Activated CD4-positive, alpha-beta T cell treated with anti-CD3 and anti-CD28 coated beads, Interleukin-2, amount 10 ng/mL, durations not matched to agents 7 days and 5 days (primary cell): ENCODE data around the gene PSD2. TPM values are rescaled to one million over a fixed set of nuclear protein-coding genes. Genes with fewer than 3 reads are reported as not detected.

ENCODE experiments used
- CTCF ChIA-PET: fragments of 350-600 bp; sonication (Branson Sonifier 250); formaldehyde crosslinking; loops from one replicate; lab custom pipeline; 2021; ENCODE audit warnings: antibody characterized with exemption; lab: Charles Lee
- POLR2A ChIA-PET: fragments of 350-600 bp; sonication (Branson Sonifier 250); formaldehyde crosslinking; loops from one replicate; lab custom pipeline; 2021; ENCODE audit warnings: antibody characterized with exemption; lab: Charles Lee
- DNase-seq: peaks from one replicate; pipeline ENCODE4 v3.0.0-alpha.2; 2020
- H3K27ac Mint-ChIP-seq: one replicate; pipeline ENCODE4 v1.8.0; 2021; ENCODE audit warnings: mild to moderate bottlenecking, moderate library complexity, mixed read lengths
- H3K27me3 Mint-ChIP-seq: one replicate; pipeline ENCODE4 v1.8.0; 2021; ENCODE audit warnings: mixed read lengths
- H3K36me3 Mint-ChIP-seq: one replicate; pipeline ENCODE4 v1.8.0; 2021; ENCODE audit warnings: low read depth, mixed read lengths
- H3K4me1 Mint-ChIP-seq: one replicate; pipeline ENCODE4 v1.8.0; 2021; ENCODE audit warnings: mixed read lengths
- H3K4me3 Mint-ChIP-seq: one replicate; pipeline ENCODE4 v1.8.0; 2021; ENCODE audit warnings: mild to moderate bottlenecking, moderate library complexity, mixed read lengths
- H3K9me3 Mint-ChIP-seq: one replicate; pipeline ENCODE4 v1.8.0; 2021; ENCODE audit warnings: mixed read lengths
- total RNA-seq, 2 experiments: library from RNA; stranded (reverse); gene quantifications; one replicate each; pipeline ENCODE4 v1.2.3, GENCODE V29; 2021

PSD2 gene
- total RNA-seq, 2 experiments from 2014 or later, result not detected

- H3K27ac Mint-ChIP-seq, result no peak overlapping the region
- H3K36me3 Mint-ChIP-seq, result no peaks in the 10 kb centered on the region
- ChIA-PET POLR2A (interaction anchor here (0.6 kb wide), 1 partner anchor 116 kb away, joined by 3 read pairs; no protein-coding TSS in a partner anchor), CTCF (interaction anchor here (0.6 to 2.2 kb wide), 6 partner anchors 10 to 172 kb away, joined by 3 to 10 read pairs (median 5); no protein-coding TSS in a partner anchor)
- DNase-seq, result no peak
- H3K4me3 Mint-ChIP-seq, result no peak overlapping the region
- H3K4me1 Mint-ChIP-seq, result peaks cover 3% of the 10 kb centered on the region
- H3K27me3 Mint-ChIP-seq, result peaks cover 56% of the 10 kb centered on the region
- no peaks in the 10 kb centered on the region for H3K9me3 Mint-ChIP-seq
These were observed 3.3 kb downstream of the PSD2 start for GRCh38 chr5:139798883-139799282.

GRCh38 chr5:139799359-139799758, 3.8 kb downstream of the PSD2 start:
- POLR2A ChIA-PET, result interaction anchor here (0.6 kb wide), 1 partner anchor 115 kb away, joined by 3 read pairs; no protein-coding TSS in a partner anchor
- Mint-ChIP-seq H3K4me1 (peaks cover under 1% of the 10 kb centered on the region), H3K9me3 (no peaks in the 10 kb centered on the region), H3K27me3 (peaks cover 51% of the 10 kb centered on the region), H3K4me3 (no peak overlapping the region), H3K27ac (no peak overlapping the region), H3K36me3 (no peaks in the 10 kb centered on the region)
- CTCF ChIA-PET, result interaction anchor here (1.2 to 1.7 kb wide), 4 partner anchors 11 to 169 kb away, joined by 4 to 7 read pairs (median 5); no protein-coding TSS in a partner anchor
- DNase-seq, result no peak

- no peak overlapping the region for H3K4me3 Mint-ChIP-seq
- no peaks in the 10 kb centered on the region for H3K36me3 Mint-ChIP-seq
- H3K4me1 Mint-ChIP-seq, result no peaks in the 10 kb centered on the region
- H3K27ac Mint-ChIP-seq, result no peak overlapping the region
- no peaks in the 10 kb centered on the region for H3K9me3 Mint-ChIP-seq
- peaks cover 18% of the 10 kb centered on the region for H3K27me3 Mint-ChIP-seq
- ChIA-PET CTCF (no interaction called here), POLR2A (no interaction called here)
- no peak for DNase-seq
These were observed 8.4 kb downstream of the PSD2 start for GRCh38 chr5:139803978-139804377.

DNA sequence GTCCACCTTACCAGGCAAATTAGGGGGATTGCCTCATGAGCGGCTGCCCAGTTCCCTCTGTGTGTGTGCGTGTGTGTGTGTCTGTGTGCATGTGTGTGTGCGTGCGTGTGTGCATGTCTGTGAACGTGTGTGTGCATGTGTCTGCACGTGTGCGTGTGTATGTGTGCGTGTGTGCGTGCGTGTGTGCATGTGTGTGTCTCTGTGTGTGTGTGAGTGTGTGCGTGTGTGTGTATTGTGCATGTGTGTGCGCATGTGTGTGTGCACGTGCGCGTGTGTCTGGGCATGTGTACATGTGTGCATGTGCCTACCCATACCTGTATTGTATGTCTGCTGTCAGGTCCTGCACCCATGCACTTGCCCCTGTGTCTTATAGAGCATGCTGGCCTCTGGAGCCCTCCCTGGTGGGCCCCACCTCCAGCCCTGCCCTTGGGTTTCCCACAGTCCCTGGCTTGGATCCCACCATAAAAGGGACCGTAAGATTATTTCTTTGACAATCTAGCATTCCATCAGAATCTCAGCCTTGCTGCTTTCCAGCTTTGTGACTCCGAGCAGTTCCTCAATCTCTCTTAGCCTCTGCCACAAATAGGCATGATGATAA, 9.3 kb downstream of the PSD2 start:
- no peak for DNase-seq
- ChIA-PET POLR2A (interaction anchor here (0.6 kb wide), 1 partner anchor 9 kb away, joined by 3 read pairs; no protein-coding TSS in a partner anchor), CTCF (interaction anchor here (1.6 kb wide), 1 partner anchor 18 kb away, joined by 4 read pairs; no protein-coding TSS in a partner anchor)
- Mint-ChIP-seq H3K27ac (no peak overlapping the region), H3K27me3 (peaks cover 10% of the 10 kb centered on the region), H3K4me1 (no peaks in the 10 kb centered on the region), H3K9me3 (no peaks in the 10 kb centered on the region), H3K36me3 (no peaks in the 10 kb centered on the region), H3K4me3 (no peak overlapping the region)

GRCh38 chr5:139805545-139805944, 9.9 kb downstream of the PSD2 start:
- H3K27ac Mint-ChIP-seq, result no peak overlapping the region
- no peaks in the 10 kb centered on the region for H3K9me3 Mint-ChIP-seq
- no peak overlapping the region for H3K4me3 Mint-ChIP-seq
- POLR2A ChIA-PET, result interaction anchor here (0.6 kb wide), 1 partner anchor 9 kb away, joined by 3 read pairs; no protein-coding TSS in a partner anchor
- H3K36me3 Mint-ChIP-seq, result no peaks in the 10 kb centered on the region
- CTCF ChIA-PET, result interaction anchor here (1.4 to 1.6 kb wide), 2 partner anchors 18 to 40 kb away, joined by 3 to 4 read pairs; no protein-coding TSS in a partner anchor
- no peaks in the 10 kb centered on the region for H3K4me1 Mint-ChIP-seq
- peaks cover 10% of the 10 kb centered on the region for H3K27me3 Mint-ChIP-seq
- no peak for DNase-seq

- Mint-ChIP-seq H3K9me3 (no peaks in the 10 kb centered on the region), H3K4me1 (no peaks in the 10 kb centered on the region), H3K36me3 (no peaks in the 10 kb centered on the region), H3K27ac (no peak overlapping the region), H3K4me3 (no peak overlapping the region), H3K27me3 (peaks cover 10% of the 10 kb centered on the region)
- POLR2A ChIA-PET, result no interaction called here
- no peak for DNase-seq
- CTCF ChIA-PET, result interaction anchor here (1.2 to 1.6 kb wide), 3 partner anchors 14 to 41 kb away, joined by 3 to 4 read pairs (median 3); no protein-coding TSS in a partner anchor
These were observed 10.5 kb downstream of the PSD2 start for GRCh38 chr5:139806111-139806510.

DNA sequence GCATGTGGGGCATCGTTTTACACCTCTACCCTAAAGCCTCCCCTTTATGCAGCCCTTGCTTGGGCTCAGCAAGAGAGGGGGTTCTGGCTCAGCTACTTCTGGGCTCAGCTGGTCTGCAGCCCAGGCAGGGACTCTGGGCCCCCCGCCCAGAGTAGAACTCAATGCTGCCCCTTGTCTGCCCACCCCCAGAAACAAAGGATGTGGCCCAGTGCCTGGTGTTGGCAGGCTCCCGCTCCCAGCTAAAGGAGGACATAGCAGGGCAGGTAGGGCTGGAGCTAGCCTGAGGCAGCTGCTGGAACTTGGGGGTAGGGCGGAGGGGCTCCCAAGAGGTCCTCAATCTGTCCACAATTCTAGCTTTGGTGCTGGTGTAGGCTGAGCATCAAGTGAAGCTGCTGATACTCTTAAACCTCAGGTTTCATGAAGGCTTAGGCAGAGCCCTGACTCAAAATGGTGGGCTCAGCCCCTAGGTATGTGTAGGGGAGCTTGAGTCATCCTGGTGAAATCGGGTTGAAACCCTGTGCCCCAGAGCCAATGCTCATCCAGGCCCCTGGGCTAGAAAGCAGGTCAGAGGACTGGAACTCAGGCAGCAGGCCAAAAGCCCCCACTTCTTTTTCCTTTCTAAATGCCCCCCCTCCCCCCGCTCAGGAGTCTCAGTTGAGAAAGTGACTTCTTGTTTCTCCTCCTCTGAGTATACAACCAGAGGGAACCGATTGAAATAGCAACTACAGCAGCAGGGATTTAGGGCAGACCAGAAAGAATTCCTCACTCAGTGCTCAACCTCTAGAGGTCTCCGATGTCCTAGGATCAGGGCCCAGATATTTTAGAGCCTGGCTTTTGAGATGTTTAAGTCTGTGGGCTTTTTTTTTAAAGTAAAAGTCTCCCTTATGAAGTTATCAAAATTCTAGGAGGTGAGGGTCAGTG, 11.4 kb downstream of the PSD2 start:
- DNase-seq, result no peak
- CTCF ChIA-PET, result interaction anchor here (1.2 to 1.6 kb wide), 4 partner anchors 15 to 42 kb away, joined by 3 to 4 read pairs (median 4); no protein-coding TSS in a partner anchor
- no peaks in the 10 kb centered on the region for H3K9me3 Mint-ChIP-seq
- H3K4me3 Mint-ChIP-seq, result no peak overlapping the region
- H3K36me3 Mint-ChIP-seq, result no peaks in the 10 kb centered on the region
- no peaks in the 10 kb centered on the region for H3K4me1 Mint-ChIP-seq
- POLR2A ChIA-PET, result no interaction called here
- H3K27me3 Mint-ChIP-seq, result peaks cover under 1% of the 10 kb centered on the region
- no peak overlapping the region for H3K27ac Mint-ChIP-seq

DNA sequence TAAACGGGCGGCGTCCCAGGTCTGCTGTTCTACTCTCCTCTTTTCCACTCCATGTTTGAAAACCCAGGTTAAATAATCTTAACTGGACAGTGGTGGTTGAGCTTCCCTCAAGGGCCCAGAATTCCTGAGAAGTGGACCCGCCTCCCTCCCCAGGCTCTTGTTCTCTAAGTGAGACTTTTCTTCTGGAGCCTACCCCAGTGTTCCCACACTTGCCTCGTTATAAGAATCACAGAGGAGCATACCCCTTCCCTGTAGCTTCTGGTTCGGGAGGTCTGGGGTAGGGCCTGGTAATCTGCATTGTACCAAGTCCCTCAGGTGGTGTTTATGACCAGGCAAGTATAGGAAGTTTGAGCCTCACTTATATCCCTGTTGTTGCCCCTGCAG, 12.0 kb downstream of the PSD2 start:
- DNase-seq, result no peak
- no peaks in the 10 kb centered on the region for H3K9me3 Mint-ChIP-seq
- ChIA-PET POLR2A (no interaction called here), CTCF (interaction anchor here (1.3 kb wide), 1 partner anchor 42 kb away, joined by 4 read pairs; no protein-coding TSS in a partner anchor)
- no peak overlapping the region for H3K27ac Mint-ChIP-seq
- no peaks in the 10 kb centered on the region for H3K36me3 Mint-ChIP-seq
- no peaks in the 10 kb centered on the region for H3K4me1 Mint-ChIP-seq
- no peak overlapping the region for H3K4me3 Mint-ChIP-seq
- H3K27me3 Mint-ChIP-seq, result no peaks in the 10 kb centered on the region

GRCh38 chr5:139808481-139809330, 13.1 kb downstream of the PSD2 start:
- no peaks in the 10 kb centered on the region for H3K4me1 Mint-ChIP-seq
- CTCF ChIA-PET, result no interaction called here

GRCh38 chr5:139809331-139809810, 13.8 kb downstream of the PSD2 start:
- H3K27me3 Mint-ChIP-seq, result no peaks in the 10 kb centered on the region
- ChIA-PET POLR2A (no interaction called here), CTCF (no interaction called here)
- no peak for DNase-seq
- no peak overlapping the region for H3K27ac Mint-ChIP-seq
- no peaks in the 10 kb centered on the region for H3K9me3 Mint-ChIP-seq
- no peaks in the 10 kb centered on the region for H3K36me3 Mint-ChIP-seq
- no peaks in the 10 kb centered on the region for H3K4me1 Mint-ChIP-seq
- H3K4me3 Mint-ChIP-seq, result no peak overlapping the region

More at GRCh38 chr5:139808481-139809330, 13.1 kb downstream of the PSD2 start:
- H3K36me3 Mint-ChIP-seq, result no peaks in the 10 kb centered on the region
- POLR2A ChIA-PET, result no interaction called here
- no peak overlapping the region for H3K4me3 Mint-ChIP-seq
- no peaks in the 10 kb centered on the region for H3K27me3 Mint-ChIP-seq
- no peak overlapping the region for H3K27ac Mint-ChIP-seq
- no peaks in the 10 kb centered on the region for H3K9me3 Mint-ChIP-seq
- peak; percentile 55 for DNase-seq

DNA sequence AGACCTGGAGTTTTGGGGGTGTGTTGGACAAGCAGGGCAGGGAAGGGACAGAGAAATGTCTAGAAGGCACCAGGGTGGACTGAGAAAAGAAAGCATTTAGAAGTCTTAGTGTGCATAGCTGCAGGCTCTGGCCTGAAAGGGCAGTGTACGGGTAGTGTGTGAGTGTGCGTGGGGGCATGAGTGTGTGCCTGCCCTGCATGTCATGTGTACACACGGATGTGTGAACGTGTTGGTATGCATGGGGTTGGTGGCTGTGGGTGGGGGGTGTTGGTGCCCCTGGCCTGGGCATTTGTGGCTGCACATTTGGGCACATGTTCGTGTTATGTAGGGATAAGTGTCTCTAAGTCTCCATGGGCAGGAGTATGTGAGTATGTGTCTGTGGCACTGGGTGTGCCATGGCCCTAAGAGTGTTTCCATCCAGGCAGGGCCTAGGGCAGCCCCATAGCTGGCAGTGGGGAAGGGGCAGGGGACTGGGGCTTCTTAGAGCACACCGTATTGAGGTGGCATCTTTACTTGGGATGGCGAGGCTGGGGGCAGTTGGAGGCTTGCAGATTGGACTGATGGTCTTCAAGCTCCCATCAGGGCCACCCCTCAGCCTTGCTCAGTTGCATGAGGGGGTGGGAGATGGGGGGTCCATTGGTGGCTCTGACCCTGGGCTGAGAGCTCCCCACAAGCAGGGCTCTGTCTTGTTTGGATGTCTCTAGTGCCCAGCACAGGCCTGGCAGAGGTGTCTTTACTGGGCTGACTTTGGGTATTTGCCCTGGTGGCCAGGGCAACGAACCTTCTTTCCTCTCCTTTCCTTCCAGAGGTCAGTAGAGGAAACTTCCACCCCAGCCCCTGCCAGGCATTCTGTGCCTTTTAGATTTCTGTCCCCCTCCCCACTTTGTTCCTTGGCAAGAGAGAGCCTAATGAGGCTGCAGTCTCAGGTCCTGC, 15.0 kb downstream of the PSD2 start:
- H3K4me3 Mint-ChIP-seq, result no peak overlapping the region
- DNase-seq, result no peak
- H3K4me1 Mint-ChIP-seq, result no peaks in the 10 kb centered on the region
- H3K27ac Mint-ChIP-seq, result no peak overlapping the region
- H3K9me3 Mint-ChIP-seq, result no peaks in the 10 kb centered on the region
- no peaks in the 10 kb centered on the region for H3K36me3 Mint-ChIP-seq
- ChIA-PET CTCF (interaction anchor here (1.1 kb wide), 1 partner anchor 44 kb away, joined by 4 read pairs; no protein-coding TSS in a partner anchor), POLR2A (no interaction called here)
- H3K27me3 Mint-ChIP-seq, result no peaks in the 10 kb centered on the region
